Loucy (cell line): ENCODE results near the gene TNS3.

ENCODE experiments used
- H2AFZ ChIP-seq: fragments of 200-600 bp; sonication (generic); 2 replicates; pipeline ENCODE4 v1.6.0; 2016; ENCODE audit warnings: antibody characterized with exemption, mild to moderate bottlenecking, low read length, moderate library complexity
- H3F3A ChIP-seq: fragments of 200-600 bp; 2 replicates; pipeline ENCODE4 v1.6.0; 2016; ENCODE audit warnings: antibody characterized with exemption, low read depth, mild to moderate bottlenecking
- H3K27me3 ChIP-seq: fragments of 200-600 bp; sonication (generic); 2 replicates; pipeline ENCODE4 v1.6.1; 2014; ENCODE audit warnings: low read length, mild to moderate bottlenecking; ENCODE audit not compliant: insufficient read depth, poor library complexity, severe bottlenecking
- H3K36me3 ChIP-seq: fragments of 200-600 bp; sonication (generic); 2 replicates; pipeline ENCODE4 v1.6.1; 2016; ENCODE audit warnings: low read length; ENCODE audit not compliant: insufficient read depth
- H3K4me1 ChIP-seq: fragments of 200-600 bp; sonication (generic); 2 replicates; pipeline ENCODE4 v1.5.1; 2014; ENCODE audit warnings: low read length, mild to moderate bottlenecking; ENCODE audit not compliant: insufficient read depth, poor library complexity, severe bottlenecking
- H3K4me2 ChIP-seq: fragments of 200-600 bp; sonication (generic); 2 replicates; pipeline ENCODE4 v1.6.0; 2014; ENCODE audit warnings: antibody characterized with exemption, low read length, low read depth, mild to moderate bottlenecking; ENCODE audit not compliant: poor library complexity, severe bottlenecking
- H3K4me3 ChIP-seq: fragments of 200-600 bp; sonication (generic); 2 replicates; pipeline ENCODE4 v1.5.1; 2014; ENCODE audit warnings: low read length, mild to moderate bottlenecking, mixed read lengths; ENCODE audit not compliant: poor library complexity, severe bottlenecking
- H3K79me2 ChIP-seq: fragments of 200-600 bp; sonication (generic); 2 replicates; pipeline ENCODE4 v1.6.1; 2014; ENCODE audit warnings: low read length; ENCODE audit not compliant: insufficient read depth
- H3K9ac ChIP-seq: fragments of 200-600 bp; sonication (generic); 2 replicates; pipeline ENCODE4 v1.6.0; 2014; ENCODE audit warnings: mild to moderate bottlenecking, low read depth, low read length, moderate library complexity; ENCODE audit not compliant: poor library complexity, severe bottlenecking
- H3K9me2 ChIP-seq: fragments of 200-600 bp; sonication (generic); replicated peaks from 2 replicates; pipeline ENCODE4 v1.6.1; 2016; ENCODE audit warnings: low read depth, low read length, mixed read lengths
- H3K9me3 ChIP-seq: fragments of 200-600 bp; sonication (generic); 2 replicates; pipeline ENCODE4 v1.6.1; 2014; ENCODE audit warnings: mild to moderate bottlenecking, antibody characterized with exemption, low read length, low read depth; ENCODE audit not compliant: insufficient read depth
- H4K20me1 ChIP-seq: fragments of 200-600 bp; sonication (generic); 2 replicates; pipeline ENCODE4 v1.6.0; 2014; ENCODE audit warnings: antibody characterized with exemption, low read length, mild to moderate bottlenecking; ENCODE audit not compliant: insufficient read depth, poor library complexity, severe bottlenecking
- CTCF ChIP-seq: fragments of 200-600 bp; sonication (generic); conservative IDR thresholded peaks from 2 replicates; pipeline ENCODE4 v1.5.1; 2014; ENCODE audit warnings: mild to moderate bottlenecking, antibody characterized with exemption, low read length
- EZH2phosphoT487 ChIP-seq: fragments of 200-600 bp; IDR thresholded peaks from 2 replicates; pipeline ENCODE4 v1.6.1; 2018; ENCODE audit warnings: antibody characterized with exemption, mild to moderate bottlenecking, moderate library complexity, borderline replicate concordance

The TNS3 gene

GRCh38 chr7:47330561-47331178 is 251.2 kb downstream of the TNS3 start:
- H3K4me1 ChIP-seq = no peaks in the 10 kb centered on the region
- H3K9ac ChIP-seq = no peak overlapping the region
- H3K9me2 ChIP-seq = no peaks in the 10 kb centered on the region
- H3K27me3 ChIP-seq = no peaks in the 10 kb centered on the region
- no peaks in the 10 kb centered on the region for H3F3A ChIP-seq
- peaks cover 6% of the 10 kb centered on the region; the same call in 1 of the 2 replicates for H3K9me3 ChIP-seq
- TF ChIP-seq CTCF (no peak), EZH2phosphoT487 (no peak)
- H3K4me2 ChIP-seq = no peak overlapping the region
- no peaks in the 10 kb centered on the region for H3K36me3 ChIP-seq
- no peaks in the 10 kb centered on the region for H4K20me1 ChIP-seq
- H3K4me3 ChIP-seq = no peak overlapping the region
- H3K79me2 ChIP-seq = no peaks in the 10 kb centered on the region
- no peak overlapping the region for H2AFZ ChIP-seq

DNA sequence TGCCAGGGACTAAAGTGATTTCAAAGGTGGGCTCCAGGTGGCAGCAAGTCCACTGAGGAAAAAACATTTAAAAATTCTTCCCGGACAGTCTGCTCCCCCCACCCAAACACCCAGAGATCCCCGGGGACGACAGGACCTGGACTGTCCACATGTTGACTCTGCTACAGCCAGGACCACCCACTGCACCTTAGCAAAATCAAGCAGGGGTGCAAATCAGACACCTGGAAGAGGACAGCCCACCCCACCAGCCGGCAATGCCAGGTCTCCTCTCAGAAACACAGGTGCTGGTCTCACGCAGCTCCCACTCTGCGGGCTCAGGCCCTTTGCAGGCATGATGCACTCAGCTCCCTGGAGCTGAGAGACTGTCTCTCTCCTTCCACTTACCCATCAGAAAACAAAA is 251.9 kb downstream of the TNS3 start:
- no peaks in the 10 kb centered on the region for H3F3A ChIP-seq
- H3K4me2 ChIP-seq = no peak overlapping the region
- H3K4me1 ChIP-seq = no peaks in the 10 kb centered on the region
- no peak overlapping the region for H2AFZ ChIP-seq
- no peaks in the 10 kb centered on the region for H3K36me3 ChIP-seq
- no peaks in the 10 kb centered on the region for H3K9me2 ChIP-seq
- no peak overlapping the region for H3K4me3 ChIP-seq
- no peaks in the 10 kb centered on the region for H4K20me1 ChIP-seq
- no peak for TF ChIP-seq CTCF
- no peaks in the 10 kb centered on the region for H3K79me2 ChIP-seq
- H3K9me3 ChIP-seq = peaks cover 6% of the 10 kb centered on the region; the same call in 1 of the 2 replicates
- no peaks in the 10 kb centered on the region for H3K27me3 ChIP-seq
- no peak overlapping the region for H3K9ac ChIP-seq

GRCh38 chr7:47329320-47329926 is 252.5 kb downstream of the TNS3 start:
- Histone ChIP-seq H3K4me2 (no peak overlapping the region), H2AFZ (no peak overlapping the region), H3K4me3 (no peak overlapping the region), H3K4me1 (no peaks in the 10 kb centered on the region), H4K20me1 (no peaks in the 10 kb centered on the region), H3K79me2 (no peaks in the 10 kb centered on the region), H3K9ac (no peak overlapping the region), H3F3A (no peaks in the 10 kb centered on the region), H3K36me3 (no peaks in the 10 kb centered on the region), H3K9me2 (no peaks in the 10 kb centered on the region), H3K9me3 (peaks cover 6% of the 10 kb centered on the region; the same call in 1 of the 2 replicates), H3K27me3 (no peaks in the 10 kb centered on the region)
- no peak for TF ChIP-seq CTCF
- TF ChIP-seq EZH2phosphoT487 = no peak
